Hematopoietic multipotent progenitor cell (in vitro differentiated cells): Measurements from ENCODE around the gene MRPS31. TPM values are rescaled to one million over a fixed set of nuclear protein-coding genes. Genes with fewer than 3 reads are reported as not detected.
A peak's percentile ranks its signal among the peaks of the same experiment; 100 is the strongest.
"Not testable (repeated sequence)": the region's sequence is repeated elsewhere in the genome, so short reads cannot be mapped to it uniquely, and the experiment has no call there.

Experiments used
- DNase-seq, 3 donors: peaks; one replicate each; pipeline ENCODE4 v3.0.0-alpha.2; 2011 to 2015; ENCODE audit warnings: low read depth in 2 of 3, low spot score in 2 of 3
- total RNA-seq: library from RNA; depleted of rRNA; stranded (reverse); fragments of >200 nt; gene quantifications from one replicate; pipeline ENCODE4 v1.2.3, GENCODE V29; 2012

The MRPS31 gene
- total RNA-seq, 1 donor: 8.9 TPM

DNA sequence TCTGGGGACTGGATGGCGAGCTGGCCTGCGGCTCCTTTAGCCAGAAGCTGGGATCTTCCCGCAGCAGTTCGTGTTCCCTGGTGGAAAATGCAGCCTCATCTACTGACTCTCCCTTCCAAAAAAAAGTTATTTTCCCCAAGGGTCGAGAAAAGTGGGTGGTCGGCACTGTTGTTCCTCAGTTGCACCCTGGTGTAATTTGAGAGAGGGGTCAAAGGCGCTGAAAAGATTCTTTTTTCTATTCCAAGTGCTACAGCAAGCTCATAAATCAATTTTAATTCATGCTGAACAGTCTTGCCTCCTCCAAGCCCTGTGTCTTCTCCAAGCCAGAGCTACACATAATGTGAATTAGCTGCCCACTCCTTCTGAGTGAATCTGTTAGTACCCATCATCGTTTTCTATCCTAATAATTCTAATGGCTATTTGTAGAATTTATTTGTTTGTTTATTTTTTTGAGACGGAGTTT is 19.2 kb upstream of the MRPS31 start:
- no peak for DNase-seq

DNA sequence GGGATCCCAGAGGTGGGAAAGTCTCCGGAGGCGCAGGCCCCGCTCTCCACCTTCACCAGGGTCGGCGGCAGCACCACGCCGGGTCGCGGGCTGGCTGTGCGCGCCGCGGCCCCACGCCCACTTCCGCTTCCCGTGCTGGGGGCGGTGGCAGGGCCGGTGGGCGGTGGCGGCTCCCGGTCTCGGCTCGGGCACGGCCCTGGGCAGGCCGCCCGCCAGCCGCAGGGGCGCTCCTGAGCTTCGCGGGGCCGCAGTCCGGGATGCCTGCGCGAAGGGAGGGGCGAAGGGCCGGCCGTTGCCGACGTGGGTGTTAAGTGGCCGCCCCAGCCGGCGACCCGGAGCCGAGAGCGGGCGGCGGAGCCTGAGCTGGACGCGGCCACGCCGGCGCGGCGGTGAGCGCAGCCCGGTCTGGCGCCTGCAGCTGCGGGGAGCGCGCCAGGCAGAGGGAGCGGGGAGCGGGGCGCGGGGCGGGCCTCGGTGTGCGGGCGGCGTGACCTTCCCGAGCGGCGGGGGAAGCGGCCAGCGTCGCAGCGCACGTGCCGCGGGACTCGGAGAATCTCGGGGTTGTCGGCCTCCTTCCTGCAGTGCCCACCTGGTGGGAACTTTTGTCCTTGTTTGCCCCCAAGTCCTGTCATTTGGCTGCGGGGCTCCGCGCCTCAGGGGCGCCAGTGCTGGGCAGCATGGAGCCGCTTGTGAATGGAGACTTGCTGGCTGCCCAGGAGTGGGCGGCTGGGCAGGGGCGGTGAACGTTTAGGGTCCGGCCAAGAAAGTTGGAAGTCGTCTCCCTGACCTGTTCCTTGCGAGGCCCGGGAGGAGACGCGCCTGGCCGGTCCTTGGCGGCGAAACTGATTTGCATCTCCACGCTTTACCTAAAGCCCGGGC is 18.5 kb upstream of the MRPS31 start, which contains the start of gene SLC25A15:
TSS of gene SLC25A15 (plus strand) at position 337 of the 879 bp plus-strand sequence. CDS start 3,616 bp downstream, outside the sequence.
- peak; percentile 37 to 83 (median 83) for DNase-seq

DNA sequence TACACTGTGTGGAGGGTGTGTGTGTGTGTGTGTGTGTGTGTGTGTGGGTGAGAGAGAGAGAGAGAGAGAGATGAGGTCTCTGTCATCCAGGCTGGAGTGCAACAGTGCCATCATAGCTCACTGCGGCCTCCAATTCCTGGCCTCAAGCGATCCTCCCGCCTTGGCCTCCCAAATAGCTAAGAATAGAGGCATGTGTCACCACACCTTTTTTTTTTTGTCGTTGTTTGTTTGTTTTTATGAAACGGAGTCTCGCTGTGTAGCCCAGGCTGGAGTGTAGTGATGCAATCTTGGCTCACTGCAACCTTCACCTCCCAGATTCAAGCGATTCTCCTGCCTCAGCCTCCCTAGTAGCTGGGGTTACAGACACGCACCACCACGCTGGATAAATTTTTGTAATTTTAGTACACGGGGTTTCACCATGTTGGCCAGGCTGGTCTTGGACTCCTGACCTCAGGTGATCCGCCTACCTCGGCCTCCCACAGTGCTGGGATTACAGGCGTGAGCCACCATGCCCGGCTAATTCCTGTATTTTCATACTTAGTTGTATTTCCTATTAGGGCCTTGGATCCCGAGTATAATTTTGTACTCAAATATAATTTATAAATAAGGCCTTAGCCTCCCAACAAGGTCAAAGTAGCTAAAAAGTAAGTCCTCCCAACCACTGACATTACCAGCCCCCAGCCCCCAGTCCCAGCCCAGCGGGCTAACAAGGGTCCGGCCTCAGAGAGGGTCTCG is 17.7 kb upstream of the MRPS31 start:
- DNase-seq: not testable (repeated sequence)

DNA sequence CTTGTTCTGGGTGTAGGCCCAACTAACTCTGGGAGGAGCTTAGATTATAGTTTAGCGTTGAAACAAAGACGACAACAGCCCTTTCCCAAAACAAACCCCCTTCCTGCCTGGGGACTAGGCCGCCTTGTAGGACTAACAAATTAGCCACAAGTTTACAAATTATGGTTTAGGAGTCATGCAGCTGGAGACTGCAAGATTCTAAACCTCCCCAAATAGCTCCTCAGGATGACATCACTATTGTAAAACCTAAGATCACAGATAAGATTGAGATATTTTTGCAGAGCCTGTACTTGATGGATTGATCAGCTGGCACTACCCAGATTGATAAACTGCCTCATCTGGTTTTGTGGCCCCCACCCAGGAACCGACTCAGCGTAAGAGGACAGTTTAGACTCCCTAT is 16.1 kb upstream of the MRPS31 start:
- no peak for DNase-seq

DNA sequence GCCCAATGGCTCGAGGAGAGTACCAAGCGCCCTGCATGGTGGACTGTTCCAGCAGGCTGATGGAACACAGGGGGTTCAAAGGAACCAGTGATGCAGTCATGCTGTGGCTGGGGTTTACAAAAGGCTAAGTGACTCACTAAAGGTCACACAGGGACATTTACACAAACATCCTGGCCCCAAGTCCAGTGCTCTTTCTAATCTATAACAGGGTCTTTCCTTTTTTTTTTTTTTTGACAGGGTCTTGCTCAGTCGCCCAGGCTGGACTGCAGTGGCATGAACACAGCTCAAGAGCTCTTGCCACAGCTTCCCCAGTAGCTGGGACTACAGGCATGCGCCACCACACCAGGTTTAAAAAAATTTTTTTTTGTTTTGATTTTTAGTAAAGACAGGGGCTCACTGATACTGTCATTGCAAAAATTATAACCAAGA is 15.6 kb upstream of the MRPS31 start:
- no peak for DNase-seq

DNA sequence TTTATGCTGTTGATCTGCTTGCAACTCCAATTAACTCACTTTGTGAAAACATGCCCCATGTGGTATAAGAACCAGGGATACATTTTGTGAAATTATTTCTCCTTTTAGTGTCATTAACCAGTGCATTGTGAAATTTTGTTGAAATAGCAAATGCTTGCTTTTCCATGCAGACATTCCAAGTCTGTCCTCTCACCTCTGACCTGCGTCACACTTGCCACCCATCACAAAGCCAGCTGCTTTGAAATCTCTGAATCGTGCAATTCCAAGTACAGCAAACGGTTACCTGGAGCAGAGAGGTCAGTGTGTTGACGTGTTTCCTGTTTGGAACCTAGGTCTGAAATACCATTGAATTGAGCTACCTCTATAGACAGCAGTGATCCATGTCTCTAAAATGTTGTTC is 13.6 kb upstream of the MRPS31 start:
- DNase-seq: no peak

DNA sequence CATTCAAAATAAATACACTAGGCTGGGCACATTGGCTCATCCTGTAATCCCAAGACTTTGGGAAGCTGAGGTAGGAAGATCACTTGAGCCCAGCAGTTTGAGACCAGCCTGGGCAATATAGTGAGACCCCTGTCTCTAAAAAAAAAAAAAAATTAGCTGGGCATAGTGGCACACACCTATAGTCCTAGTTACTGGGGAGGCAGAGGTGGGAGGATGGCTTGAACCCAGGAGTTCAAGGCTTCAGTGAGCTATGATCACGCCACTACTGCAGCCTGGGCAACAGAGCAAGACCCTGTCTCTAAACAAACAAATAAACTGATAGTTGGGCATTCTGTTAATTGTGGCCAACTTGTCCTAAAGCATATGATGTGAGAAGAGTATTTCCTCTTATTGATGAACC is 12.0 kb upstream of the MRPS31 start:
- DNase-seq: not testable (repeated sequence)

DNA sequence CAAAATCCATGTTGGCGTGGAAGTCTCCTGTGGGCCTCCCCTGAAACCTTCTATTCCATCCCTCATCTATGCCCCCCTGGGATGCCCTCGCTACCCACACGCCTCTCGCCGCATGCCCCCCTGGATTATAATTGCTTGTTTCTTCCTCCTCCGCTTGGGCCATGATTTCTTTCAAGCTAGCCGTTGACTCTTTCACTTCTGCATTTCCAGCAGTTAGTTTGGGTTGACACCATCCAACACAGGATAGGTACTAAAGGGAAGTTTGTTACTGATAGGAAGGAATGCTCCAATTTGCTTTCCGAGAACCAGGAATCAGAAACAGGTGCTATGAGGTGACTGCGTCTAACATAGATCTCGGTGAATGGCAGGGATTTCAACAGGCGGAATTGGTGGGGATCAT is 10.7 kb upstream of the MRPS31 start:
- DNase-seq: no peak

DNA sequence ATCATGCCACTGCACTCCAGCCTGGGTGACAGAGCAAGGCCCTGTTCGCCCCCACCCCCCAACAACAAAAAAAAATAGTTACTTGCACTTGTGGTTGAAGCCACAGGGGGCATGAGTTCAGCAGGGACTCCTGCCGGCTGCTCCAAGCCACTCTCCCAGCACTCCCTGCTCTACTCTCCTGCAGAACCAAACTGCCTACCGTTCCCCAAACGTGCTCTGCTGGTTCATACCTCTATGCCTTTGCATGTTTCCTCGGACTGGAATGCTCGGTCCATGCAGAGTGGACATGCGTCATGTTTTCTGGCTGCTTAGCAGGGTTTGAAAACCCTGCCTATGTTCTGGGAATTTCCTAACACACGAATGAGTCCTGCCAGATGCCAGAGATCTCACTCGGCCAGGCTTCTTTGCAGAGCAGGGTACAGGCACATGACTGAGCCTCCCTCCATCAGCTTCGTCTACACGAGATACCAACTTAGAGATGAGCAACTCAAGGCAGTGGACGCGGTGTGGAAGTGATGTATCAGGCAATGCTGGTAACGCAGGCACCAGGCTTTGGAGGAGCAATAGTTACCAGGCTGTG is 9.9 kb upstream of the MRPS31 start:
- DNase-seq: no peak

DNA sequence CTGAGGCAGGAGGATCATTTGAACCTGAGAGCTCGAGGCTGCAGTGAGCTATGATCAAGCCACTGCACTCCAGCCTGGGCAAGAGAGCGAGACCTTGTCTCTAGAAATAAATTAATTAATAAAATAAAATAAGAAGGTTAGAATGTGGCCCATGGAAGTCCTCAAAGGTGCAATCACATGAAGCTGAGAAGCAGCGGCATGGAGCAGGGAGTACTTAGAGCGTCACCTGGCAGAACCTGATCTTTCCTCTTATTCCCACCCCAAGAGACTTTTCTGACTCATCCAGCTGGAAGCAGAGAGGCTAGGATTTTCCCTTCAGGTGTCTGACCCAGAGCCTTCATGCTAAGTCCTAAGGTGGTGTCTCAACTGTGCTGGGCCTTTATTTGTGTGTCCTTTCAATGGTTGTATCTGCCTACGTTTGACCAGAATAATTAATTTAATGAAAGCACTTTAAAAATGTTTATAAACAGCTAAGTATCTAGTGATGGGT is 8.9 kb upstream of the MRPS31 start:
- DNase-seq: no peak

DNA sequence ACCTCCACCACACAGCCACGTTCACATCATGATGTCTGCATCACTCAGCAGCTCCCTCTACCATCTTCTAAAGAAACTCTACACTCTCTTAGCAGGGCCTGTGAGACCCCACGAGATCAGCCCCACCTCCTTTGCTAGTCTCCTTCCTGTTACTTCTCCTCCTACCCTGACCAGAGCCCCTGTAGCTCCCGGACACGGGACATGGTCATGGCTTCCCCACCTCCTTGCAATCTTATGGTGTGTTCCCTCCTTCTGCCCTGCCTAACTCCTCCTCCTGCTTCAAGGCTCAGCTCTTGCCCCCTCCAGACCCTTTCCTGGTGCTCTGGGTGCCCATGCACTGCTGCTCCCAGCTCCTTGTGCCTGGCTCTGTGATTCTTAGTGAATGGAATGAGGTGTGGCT is 8.1 kb upstream of the MRPS31 start:
- DNase-seq: no peak

DNA sequence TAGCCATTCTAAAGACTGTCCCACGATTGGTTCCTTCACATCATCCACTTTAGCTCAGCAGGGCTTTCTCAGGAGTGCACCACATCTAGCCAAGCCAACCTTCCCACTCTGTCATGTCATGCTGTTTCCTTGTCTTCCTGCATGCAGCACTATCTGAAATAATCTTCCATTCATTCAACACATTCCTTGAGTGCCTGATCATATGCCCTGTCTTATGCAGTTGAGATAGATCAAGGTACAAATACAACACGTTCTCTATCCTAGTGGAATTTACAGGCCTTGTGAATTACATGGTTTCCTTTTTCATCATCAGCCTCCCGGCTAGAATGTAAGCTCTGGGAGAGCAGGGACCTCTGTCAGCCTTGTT is 6.8 kb upstream of the MRPS31 start:
- no peak for DNase-seq

DNA sequence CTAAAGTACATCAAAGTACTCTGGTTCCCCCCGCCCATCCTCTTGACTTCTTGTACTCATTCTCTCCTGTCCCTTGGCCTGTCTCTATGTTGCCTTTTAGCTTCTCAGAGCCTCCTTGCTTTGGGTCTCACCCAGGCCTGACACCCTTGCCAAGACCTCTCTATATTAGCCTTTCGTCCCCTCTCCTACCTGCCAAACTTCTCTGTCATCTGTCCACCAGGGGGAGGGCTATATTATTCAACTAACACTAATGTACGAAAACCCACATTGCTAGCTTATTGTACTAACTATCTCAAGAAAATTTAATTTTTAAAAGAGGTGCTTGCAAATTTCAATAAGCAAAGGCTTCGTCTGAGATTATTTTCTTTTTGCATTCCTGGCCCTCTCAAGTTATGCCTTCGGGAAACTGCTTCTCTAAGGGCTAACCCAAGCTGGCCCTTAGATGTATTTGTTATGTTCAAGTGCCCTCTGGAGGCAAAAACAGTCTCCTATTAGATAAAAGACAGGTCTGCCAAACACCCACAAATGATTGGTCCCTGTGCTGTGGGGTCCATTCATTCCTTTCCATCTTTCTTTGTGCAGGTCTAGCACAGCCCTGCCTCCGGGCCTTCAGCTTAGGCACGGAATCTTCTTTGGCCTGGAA is 6.3 kb upstream of the MRPS31 start:
- peak in 2 of 3 donors; percentile 68 to 84 for DNase-seq

DNA sequence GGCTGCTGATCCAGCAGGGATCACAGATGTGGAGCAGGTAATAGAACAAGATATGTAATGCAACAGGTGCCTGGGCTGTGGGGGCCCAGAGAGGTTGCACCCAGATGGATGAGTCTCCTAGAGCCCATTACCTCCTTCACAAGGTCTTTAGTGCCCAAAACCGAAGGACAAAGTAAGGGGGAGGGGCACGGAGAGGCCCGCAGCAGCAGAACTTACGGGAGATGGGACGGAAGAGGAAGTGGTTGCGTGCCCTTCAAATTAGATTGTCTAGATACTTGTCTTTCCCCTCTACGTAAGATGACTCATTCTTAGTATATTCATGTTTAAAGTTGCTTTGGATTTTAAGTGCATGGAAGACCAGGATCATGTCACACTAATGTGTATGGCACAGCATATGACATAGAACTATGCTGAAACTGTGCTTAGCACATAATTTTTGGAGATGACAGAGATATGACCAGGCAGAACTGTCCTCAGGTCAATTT is 5.7 kb upstream of the MRPS31 start:
- DNase-seq: peak; percentile 49 to 85 (median 84)

DNA sequence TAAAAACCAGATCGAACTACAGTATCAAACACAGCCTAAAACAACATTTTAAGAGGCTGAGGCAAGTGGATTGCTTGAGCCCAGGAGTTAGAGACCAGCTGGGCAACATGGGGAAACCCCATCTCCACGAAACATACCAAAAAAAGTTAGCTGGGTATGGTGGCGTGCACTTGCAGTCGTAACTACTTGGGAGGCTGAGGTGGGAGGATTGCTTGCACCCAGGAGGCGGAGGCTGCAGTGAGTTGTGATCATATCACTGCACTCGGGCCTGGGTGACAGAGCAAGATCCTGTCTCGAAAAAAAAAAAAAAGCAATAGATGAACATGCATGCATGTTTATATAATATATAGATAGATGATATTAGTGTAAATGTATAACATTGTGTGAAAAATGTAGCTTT is 5.2 kb upstream of the MRPS31 start:
- no peak for DNase-seq

DNA sequence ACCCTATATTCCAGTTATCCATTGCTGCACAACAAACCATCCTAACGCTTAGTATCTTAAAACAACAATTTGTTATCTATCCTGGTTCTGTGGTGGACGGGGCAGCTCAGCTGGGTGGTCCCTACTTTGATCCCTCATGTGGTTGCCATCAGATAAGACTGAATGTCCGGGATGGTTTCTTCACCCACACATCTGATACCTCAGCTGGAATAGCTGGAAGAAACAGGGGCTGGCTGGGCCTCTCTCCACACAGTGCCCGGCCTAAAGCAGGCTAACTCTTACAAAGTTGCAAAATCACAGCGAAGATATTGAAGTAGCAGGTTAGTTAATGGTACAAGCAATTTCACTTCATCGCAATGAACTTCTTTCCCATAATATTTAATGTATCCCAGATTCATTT is 3.7 kb upstream of the MRPS31 start:
- no peak for DNase-seq

DNA sequence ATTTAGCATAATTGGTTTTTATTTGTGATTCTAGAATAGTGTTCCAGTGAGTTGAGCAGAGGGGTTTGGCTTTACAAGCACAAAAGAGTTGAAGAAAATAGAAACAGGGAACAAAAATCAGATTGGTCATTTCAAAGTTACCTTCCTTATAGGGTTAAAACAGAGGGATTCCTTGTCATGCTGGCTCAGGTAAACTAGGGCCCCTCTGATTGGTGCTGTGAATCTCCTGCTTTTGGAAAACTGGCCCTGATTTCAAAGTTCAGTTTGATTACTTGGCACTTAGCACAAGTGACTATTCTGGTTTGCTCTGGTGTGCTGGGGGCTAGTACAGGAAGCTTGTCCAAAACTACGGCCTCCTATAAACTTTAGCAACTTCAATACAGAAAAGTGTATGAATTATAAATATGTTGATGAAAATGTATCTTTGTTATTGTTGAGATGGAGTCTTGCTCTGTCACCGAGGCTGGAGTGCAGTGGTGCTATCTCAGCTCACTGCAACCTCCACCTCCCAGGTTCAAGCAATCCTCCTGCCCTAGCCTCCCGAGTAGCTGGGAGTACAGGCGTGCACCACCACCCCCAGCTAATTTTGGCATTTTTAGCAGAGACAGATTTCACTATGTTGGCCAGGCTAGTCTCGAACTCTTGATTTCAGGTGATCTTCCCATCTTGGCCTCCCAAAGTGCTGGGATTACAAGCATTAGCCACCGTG is 1.9 kb upstream of the MRPS31 start:
- no peak for DNase-seq

DNA sequence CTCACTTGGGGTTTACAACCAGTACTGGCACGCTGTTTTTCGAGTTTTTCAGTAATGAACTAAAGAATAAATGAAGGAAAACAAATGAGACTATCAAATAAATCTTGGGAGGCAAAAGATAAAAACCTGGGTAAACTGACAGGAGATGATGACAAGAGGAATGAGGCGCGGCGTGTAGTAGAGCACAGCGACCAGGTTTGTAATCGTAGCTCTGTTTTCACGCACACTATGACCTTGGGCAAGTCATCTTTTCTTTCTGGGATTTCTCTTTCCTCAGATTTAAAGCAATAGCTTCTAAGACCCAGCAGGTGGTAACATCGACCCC is 419 bp downstream of the MRPS31 start:
- DNase-seq: no peak

DNA sequence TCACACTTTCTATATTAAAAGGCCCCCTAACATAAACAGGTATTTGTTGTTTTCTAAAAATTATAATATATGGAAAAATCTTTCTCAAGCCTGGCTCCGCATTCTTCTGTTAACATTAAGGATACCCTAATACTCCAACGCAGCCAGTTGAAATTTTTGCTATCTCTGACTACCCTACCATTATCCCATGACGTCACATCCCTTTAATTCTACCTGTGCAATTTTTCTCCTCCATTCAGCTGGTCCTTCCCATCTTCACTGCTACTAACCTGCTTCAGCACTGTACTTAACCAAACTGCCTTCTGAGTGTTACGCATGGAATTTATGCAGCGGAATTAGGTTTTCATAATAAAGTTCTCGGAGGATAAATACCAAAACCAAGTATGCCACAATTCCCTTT is 1.0 kb downstream of the MRPS31 start:
- DNase-seq: no peak

DNA sequence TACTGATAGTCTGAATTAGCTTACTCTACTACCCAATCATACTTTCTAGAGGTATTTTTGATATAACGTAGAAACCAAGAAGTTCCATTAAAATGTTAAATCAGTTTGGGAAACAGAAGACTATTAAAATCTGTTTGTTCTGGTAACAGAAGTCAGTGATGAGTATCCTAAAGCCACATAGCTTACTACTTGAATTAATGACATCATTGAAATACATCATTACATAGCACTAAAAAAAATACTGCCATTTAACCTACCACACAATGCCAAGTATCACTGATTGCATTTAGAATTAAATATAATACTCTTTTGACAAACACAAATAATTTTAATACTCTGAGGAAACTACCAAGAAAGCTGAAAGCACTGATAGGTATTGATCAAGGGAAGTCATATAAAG is 5.4 kb downstream of the MRPS31 start:
- no peak for DNase-seq
